ENCODE data around the gene CCDC30. TPM values are rescaled to one million over a fixed set of nuclear protein-coding genes. Genes with fewer than 3 reads are reported as not detected.

The CCDC30 gene
- total and polyA plus RNA-seq, 9 of the 15 experiments (the other 6 are each of a cell fraction or from before 2014, with no cell fraction given): 0.05 to 0.91 (median 0.24) TPM

GRCh38 chr1:42430286-42431135, 32.6 kb upstream of the CCDC30 start:
- ChIA-PET POLR2A (interaction anchor here (0.5 to 0.7 kb wide), 2 partner anchors 18 to 252 kb away, joined by 3 read pairs; partner anchors contain the start of gene YBX1), CTCF (ENCODE audit: low intra/inter-chr PET ratio) (no interaction called here)
- no peaks in the 10 kb centered on the region for H3K36me3 ChIP-seq (ENCODE audit: control insufficient read depth, insufficient read depth, low read length)
- no peak overlapping the region for H3K4me2 ChIP-seq (ENCODE audit: insufficient read depth, low read length)
- no peaks in the 10 kb centered on the region for H3K9me3 ChIP-seq (replicated peaks; ENCODE audit: control insufficient read depth, insufficient read depth, low read depth, low read length)
- H3K4me3 ChIP-seq: no peak overlapping the region
- H3K9ac ChIP-seq (ENCODE audit: insufficient read depth in 1 of 2, low read depth in 2 of 2, low read length in 2 of 2): no peak overlapping the region
- H3K9me1 ChIP-seq (ENCODE audit: control insufficient read depth, insufficient read depth, low read length): no peaks in the 10 kb centered on the region
- intact Hi-C loops (cut with micrococcal nuclease): no loop called here
- H3K27ac ChIP-seq (ENCODE audit: extremely low read depth, low read depth, low read length): no peak overlapping the region
- H3K4me1 ChIP-seq (replicated peaks in 1 of 2; ENCODE audit: control insufficient read depth in 2 of 2, insufficient read depth in 2 of 2, low read length in 2 of 2): no peaks in the 10 kb centered on the region
- no peak for DNase-seq (ENCODE audit: extremely low read depth in 1 of 4, low spot score in 3 of 4)
- 0% methylated on average over 3 of the region's 3 CpGs for WGBS (ENCODE audit: insufficient coverage, low coverage, missing lambda C conversion rate)
- no TSS peak for BruUV-seq (replicated peaks)
- H4K20me1 ChIP-seq (replicated peaks; ENCODE audit: control insufficient read depth, insufficient read depth, low read length): no peaks in the 10 kb centered on the region
- H2AFZ ChIP-seq (ENCODE audit: low read depth, low read length): no peak overlapping the region
- H3K79me2 ChIP-seq (ENCODE audit: control insufficient read depth, insufficient read depth, low read length): no peaks in the 10 kb centered on the region
- H3K27me3 ChIP-seq (ENCODE audit: control insufficient read depth in 2 of 2, insufficient read depth in 2 of 2, low read length in 2 of 2): peaks cover 11 to 21% of the 10 kb centered on the region in 2 experiments; a peak in 4 of 5 replicates
- TF ChIP-seq KAT2B (IDR thresholded peaks at IDR 0.05; ENCODE audit: low read depth, low read length) (no peak), ZNF263 (CRISPR knock-in tag; IDR thresholded peaks at IDR 0.05; ENCODE audit: borderline replicate concordance) (no peak), ETV6 (IDR thresholded peaks at IDR 0.05; ENCODE audit: borderline replicate concordance in 1 of 2, low read depth in 2 of 2, low read length in 1 of 2) (no peak), ETV6 (CRISPR knock-in tag; IDR thresholded peaks at IDR 0.05; ENCODE audit: borderline replicate concordance) (no peak), BMI1 (IDR thresholded peaks at IDR 0.05; ENCODE audit: low read length) (no peak), KLF16 (IDR thresholded peaks at IDR 0.05) (no peak), NR1H2 (CRISPR knock-in tag; IDR thresholded peaks at IDR 0.05) (no peak), RERE (CRISPR knock-in tag; IDR thresholded peaks at IDR 0.05; ENCODE audit: borderline replicate concordance) (no peak), RBM34 (IDR thresholded peaks at IDR 0.05; ENCODE audit: borderline replicate concordance, insufficient read depth, low read length) (no peak), SMARCE1 (IDR thresholded peaks at IDR 0.05) (no peak), SP2 (IDR thresholded peaks at IDR 0.05; ENCODE audit: extremely low read depth, low read depth, low read length, poor library complexity, severe bottlenecking) (no peak), RBBP5 (IDR thresholded peaks at IDR 0.05; ENCODE audit: borderline replicate concordance, insufficient read depth, low read length, poor library complexity, severe bottlenecking) (no peak), HNRNPK (IDR thresholded peaks at IDR 0.05; ENCODE audit: low read depth, low read length, poor library complexity, severe bottlenecking) (no peak), GATA2 (CRISPR knock-in tag; IDR thresholded peaks at IDR 0.05) (no peak), PURB (CRISPR knock-in tag; IDR thresholded peaks at IDR 0.05; ENCODE audit: low read depth) (no peak)
- TF ChIP-seq, protein P1, sequence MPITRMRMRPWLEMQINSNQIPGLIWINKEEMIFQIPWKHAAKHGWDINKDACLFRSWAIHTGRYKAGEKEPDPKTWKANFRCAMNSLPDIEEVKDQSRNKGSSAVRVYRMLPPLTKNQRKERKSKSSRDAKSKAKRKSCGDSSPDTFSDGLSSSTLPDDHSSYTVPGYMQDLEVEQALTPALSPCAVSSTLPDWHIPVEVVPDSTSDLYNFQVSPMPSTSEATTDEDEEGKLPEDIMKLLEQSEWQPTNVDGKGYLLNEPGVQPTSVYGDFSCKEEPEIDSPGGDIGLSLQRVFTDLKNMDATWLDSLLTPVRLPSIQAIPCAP (CRISPR knock-in tag; IDR thresholded peaks at IDR 0.05; ENCODE audit: borderline replicate concordance): no peak
- ATAC-seq: no peak
- peak; percentile 23 for FAIRE-seq
- in situ Hi-C loops (cut with MboI): no loop called here
